ENCODE data around the gene SIVA1. TPM values are rescaled to one million over a fixed set of nuclear protein-coding genes. Genes with fewer than 3 reads are reported as not detected.

Gene SIVA1
- total RNA-seq, 3 donors from 2014 or later (not counting 1 experiment from before 2014, with no cell fraction given), result 59.7 to 74.8 (median 59.8) TPM

DNA sequence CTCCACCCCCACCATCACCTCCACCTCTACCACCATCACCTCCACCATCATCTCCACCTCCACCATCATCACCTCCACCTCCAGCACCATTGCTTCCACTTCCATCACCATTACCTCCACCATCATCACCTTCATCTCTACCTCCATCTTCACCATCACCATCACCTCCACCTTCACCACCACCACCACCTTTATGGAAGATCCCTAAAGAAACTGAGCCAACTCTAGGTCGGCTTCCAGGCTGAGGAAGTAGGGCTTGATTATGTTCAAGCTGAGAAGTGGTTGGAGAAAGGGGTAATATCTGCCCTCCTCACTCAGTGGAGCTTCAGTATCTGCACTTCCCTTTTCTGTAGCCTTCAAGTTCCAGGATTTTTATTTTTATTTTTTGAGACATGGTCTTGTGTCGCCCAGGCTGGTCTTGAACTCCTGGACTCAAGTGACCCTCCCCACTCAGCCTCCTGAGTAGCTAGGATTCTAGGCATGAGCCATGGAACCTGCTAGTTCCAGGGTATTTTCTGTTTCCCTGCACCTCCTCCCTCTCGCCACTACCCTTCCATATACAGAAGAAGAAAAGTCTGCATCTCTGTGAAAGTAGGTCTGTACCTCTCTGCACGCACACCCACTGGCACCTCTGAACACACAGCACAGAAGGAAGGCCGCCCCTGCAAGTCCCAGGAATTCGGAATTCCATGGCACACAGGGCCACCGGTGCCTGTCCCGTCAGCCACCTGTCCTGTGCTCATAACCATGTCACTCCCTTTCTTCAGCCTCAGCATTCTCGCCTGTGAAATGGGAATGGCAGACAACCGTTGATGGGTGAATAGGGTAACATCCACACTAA is 53.9 kb downstream of the SIVA1 start:
- H3K9me3 ChIP-seq (ENCODE audit: control insufficient read depth, insufficient read depth, low read length), result no peaks in the 10 kb centered on the region
- ATAC-seq (no peak), DNase-seq (no peak)
- TF ChIP-seq, protein P1, sequence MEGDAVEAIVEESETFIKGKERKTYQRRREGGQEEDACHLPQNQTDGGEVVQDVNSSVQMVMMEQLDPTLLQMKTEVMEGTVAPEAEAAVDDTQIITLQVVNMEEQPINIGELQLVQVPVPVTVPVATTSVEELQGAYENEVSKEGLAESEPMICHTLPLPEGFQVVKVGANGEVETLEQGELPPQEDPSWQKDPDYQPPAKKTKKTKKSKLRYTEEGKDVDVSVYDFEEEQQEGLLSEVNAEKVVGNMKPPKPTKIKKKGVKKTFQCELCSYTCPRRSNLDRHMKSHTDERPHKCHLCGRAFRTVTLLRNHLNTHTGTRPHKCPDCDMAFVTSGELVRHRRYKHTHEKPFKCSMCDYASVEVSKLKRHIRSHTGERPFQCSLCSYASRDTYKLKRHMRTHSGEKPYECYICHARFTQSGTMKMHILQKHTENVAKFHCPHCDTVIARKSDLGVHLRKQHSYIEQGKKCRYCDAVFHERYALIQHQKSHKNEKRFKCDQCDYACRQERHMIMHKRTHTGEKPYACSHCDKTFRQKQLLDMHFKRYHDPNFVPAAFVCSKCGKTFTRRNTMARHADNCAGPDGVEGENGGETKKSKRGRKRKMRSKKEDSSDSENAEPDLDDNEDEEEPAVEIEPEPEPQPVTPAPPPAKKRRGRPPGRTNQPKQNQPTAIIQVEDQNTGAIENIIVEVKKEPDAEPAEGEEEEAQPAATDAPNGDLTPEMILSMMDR (IDR thresholded peaks at IDR 0.05), result no peak
- H3K9me3 Mint-ChIP-seq, result no peaks in the 10 kb centered on the region
- H3K4me3 ChIP-seq (ENCODE audit: low read length), result no peak overlapping the region
- no peak overlapping the region for H3K4me3 Mint-ChIP-seq
- no peaks in the 10 kb centered on the region for H3K36me3 Mint-ChIP-seq
- H3K27me3 Mint-ChIP-seq (ENCODE audit: low read depth in 2 of 2), result no peaks in the 10 kb centered on the region
- 83% methylated on average over 10 of the region's 10 CpGs for WGBS (ENCODE audit: insufficient coverage)
- intact Hi-C loops (cut with micrococcal nuclease), result no loop called here
- H3K4me1 Mint-ChIP-seq, result peaks cover 0 to 13% of the 10 kb centered on the region in 2 donors
- H3K27ac Mint-ChIP-seq, result peak overlapping the region in 1 of 2 donors; percentile 26
- no peaks in the 10 kb centered on the region for H3K36me3 ChIP-seq (ENCODE audit: control insufficient read depth, insufficient read depth, low read length)
- H3K27ac ChIP-seq (ENCODE audit: low read length), result no peak overlapping the region
- H3K4me1 ChIP-seq (ENCODE audit: control insufficient read depth, insufficient read depth, low read length), result peaks cover 16% of the 10 kb centered on the region
- no peaks in the 10 kb centered on the region for H3K27me3 ChIP-seq (ENCODE audit: control insufficient read depth, insufficient read depth, low read length)

DNA sequence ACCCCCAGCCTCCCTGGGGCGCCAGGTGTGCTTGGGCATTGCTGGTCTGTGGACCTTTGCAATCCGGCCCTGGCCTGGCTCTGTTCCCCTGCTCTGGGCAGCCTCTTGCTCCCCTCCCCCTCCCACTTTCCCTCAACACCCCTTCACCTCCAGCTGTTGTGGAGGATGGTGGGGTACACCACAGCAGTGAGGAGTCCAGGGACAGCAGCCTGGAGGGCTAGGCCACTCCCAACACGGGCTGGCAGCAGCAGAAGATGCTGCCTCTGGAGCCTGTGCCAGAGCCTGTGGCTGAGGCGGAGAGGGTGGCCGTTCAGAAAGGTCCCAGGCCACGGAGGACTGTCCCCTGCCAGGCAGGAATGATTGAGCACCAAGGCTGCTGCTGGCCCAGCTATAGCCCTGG is 55.5 kb downstream of the SIVA1 start:
- WGBS (ENCODE audit: insufficient coverage), result 91% methylated on average over 6 of the region's 6 CpGs
- TF ChIP-seq, protein P1 (IDR thresholded peaks at IDR 0.05), result no peak
- H3K36me3 ChIP-seq (ENCODE audit: control insufficient read depth, insufficient read depth, low read length), result no peaks in the 10 kb centered on the region
- peaks cover under 1% of the 10 kb centered on the region for H3K4me1 ChIP-seq (ENCODE audit: control insufficient read depth, insufficient read depth, low read length)
- intact Hi-C loops (cut with micrococcal nuclease), result no loop called here
- no peaks in the 10 kb centered on the region for H3K27me3 Mint-ChIP-seq (ENCODE audit: low read depth in 2 of 2)
- ATAC-seq (no peak), DNase-seq (no peak)
- no peaks in the 10 kb centered on the region for H3K9me3 Mint-ChIP-seq
- no peaks in the 10 kb centered on the region for H3K36me3 Mint-ChIP-seq
- H3K27ac Mint-ChIP-seq, result no peak overlapping the region
- no peaks in the 10 kb centered on the region for H3K27me3 ChIP-seq (ENCODE audit: control insufficient read depth, insufficient read depth, low read length)
- H3K27ac ChIP-seq (ENCODE audit: low read length), result no peak overlapping the region
- no peak overlapping the region for H3K4me3 Mint-ChIP-seq
- no peaks in the 10 kb centered on the region for H3K9me3 ChIP-seq (ENCODE audit: control insufficient read depth, insufficient read depth, low read length)
- no peak overlapping the region for H3K4me3 ChIP-seq (ENCODE audit: low read length)
- peaks cover 0 to 10% of the 10 kb centered on the region in 2 donors for H3K4me1 Mint-ChIP-seq

Other genes starting within 250 kb of the SIVA1 start
- gene C14orf180, start 173.4 kb upstream of the SIVA1 start, total RNA-seq, result not detected
- gene TMEM179, start 148.4 kb upstream of the SIVA1 start, total RNA-seq, result not detected
- gene INF2, start 63.5 kb upstream of the SIVA1 start, total RNA-seq, result 10 to 100 TPM; 12.7 to 21.9 (median 15.3) TPM
- gene ADSS1, start 28.9 kb upstream of the SIVA1 start, total RNA-seq, result 1 to 10 TPM; 2.1 to 2.7 (median 2.5) TPM
- gene AKT1, start 42.6 kb downstream of the SIVA1 start, total RNA-seq, result 100 to 1,000 TPM; 152 to 163 (median 153) TPM
- 1 to 10 TPM; 3.6 to 4.5 (median 3.7) TPM for gene ZBTB42, start 48.0 kb downstream of the SIVA1 start, total RNA-seq
- under 1 TPM; 0.24 to 0.72 (median 0.30) TPM for gene CEP170B, start 112.1 kb downstream of the SIVA1 start, total RNA-seq
- gene PLD4, start 171.7 kb downstream of the SIVA1 start, total RNA-seq, result 1 to 10 TPM; 1.7 to 7.2 (median 2.9) TPM
- under 1 TPM in 1 of 3 donors, not detected in 2; 0.05 TPM for gene AHNAK2, start 225.2 kb downstream of the SIVA1 start, total RNA-seq
- 1 to 10 TPM; 1.2 to 1.8 (median 1.3) TPM for gene CLBA1, start 232.6 kb downstream of the SIVA1 start, total RNA-seq